ENCODE measurements around the gene AUP1. TPM values are rescaled to one million over a fixed set of nuclear protein-coding genes. Genes with fewer than 3 reads are reported as not detected.

The AUP1 gene
- polyA plus RNA-seq, 1 donor from 2014 or later: 153 TPM

GRCh38 chr2:74524005-74524404, 5.5 kb downstream of the AUP1 start:
- Histone ChIP-seq H3K4me3 (ENCODE audit: low read length) (no peak overlapping the region), H3K27me3 (ENCODE audit: insufficient read depth, low read depth, low read length) (peaks cover 33% of the 10 kb centered on the region), H2AFZ (ENCODE audit: low read depth, low read length) (no peak overlapping the region), H4K20me1 (ENCODE audit: insufficient read depth) (no peaks in the 10 kb centered on the region), H3K4me2 (ENCODE audit: low read length) (no peak overlapping the region), H3K36me3 (ENCODE audit: insufficient read depth, low read length) (no peaks in the 10 kb centered on the region), H3K9ac (ENCODE audit: low read length) (no peak overlapping the region), H3K9me3 (ENCODE audit: low read length) (no peaks in the 10 kb centered on the region), H3K9me2 (ENCODE audit: insufficient read depth, low read length) (no peaks in the 10 kb centered on the region), H3K79me2 (replicated peaks; ENCODE audit: insufficient read depth, low read length) (peaks cover 9% of the 10 kb centered on the region), H3K27ac (ENCODE audit: low read length) (no peak overlapping the region), H3F3A (ENCODE audit: insufficient read depth, low read length, poor library complexity, severe bottlenecking) (no peaks in the 10 kb centered on the region)
- TF ChIP-seq POLR2AphosphoS5 (IDR thresholded peaks at IDR 0.05) (no peak), MXI1 (conservative IDR thresholded peaks at IDR 0.05; ENCODE audit: poor library complexity, severe bottlenecking) (no peak), EZH2 (IDR thresholded peaks at IDR 0.05; ENCODE audit: borderline replicate concordance, insufficient read depth, low read length, poor library complexity, severe bottlenecking) (no peak), TAF1 (IDR thresholded peaks at IDR 0.05; ENCODE audit: low read depth) (no peak), SMC3 (conservative IDR thresholded peaks at IDR 0.05; ENCODE audit: poor library complexity) (no peak), EP300 (conservative IDR thresholded peaks at IDR 0.05; ENCODE audit: poor library complexity, severe bottlenecking) (no peak), RAD21 (conservative IDR thresholded peaks at IDR 0.05) (no peak)
- TF ChIP-seq, protein P1, sequence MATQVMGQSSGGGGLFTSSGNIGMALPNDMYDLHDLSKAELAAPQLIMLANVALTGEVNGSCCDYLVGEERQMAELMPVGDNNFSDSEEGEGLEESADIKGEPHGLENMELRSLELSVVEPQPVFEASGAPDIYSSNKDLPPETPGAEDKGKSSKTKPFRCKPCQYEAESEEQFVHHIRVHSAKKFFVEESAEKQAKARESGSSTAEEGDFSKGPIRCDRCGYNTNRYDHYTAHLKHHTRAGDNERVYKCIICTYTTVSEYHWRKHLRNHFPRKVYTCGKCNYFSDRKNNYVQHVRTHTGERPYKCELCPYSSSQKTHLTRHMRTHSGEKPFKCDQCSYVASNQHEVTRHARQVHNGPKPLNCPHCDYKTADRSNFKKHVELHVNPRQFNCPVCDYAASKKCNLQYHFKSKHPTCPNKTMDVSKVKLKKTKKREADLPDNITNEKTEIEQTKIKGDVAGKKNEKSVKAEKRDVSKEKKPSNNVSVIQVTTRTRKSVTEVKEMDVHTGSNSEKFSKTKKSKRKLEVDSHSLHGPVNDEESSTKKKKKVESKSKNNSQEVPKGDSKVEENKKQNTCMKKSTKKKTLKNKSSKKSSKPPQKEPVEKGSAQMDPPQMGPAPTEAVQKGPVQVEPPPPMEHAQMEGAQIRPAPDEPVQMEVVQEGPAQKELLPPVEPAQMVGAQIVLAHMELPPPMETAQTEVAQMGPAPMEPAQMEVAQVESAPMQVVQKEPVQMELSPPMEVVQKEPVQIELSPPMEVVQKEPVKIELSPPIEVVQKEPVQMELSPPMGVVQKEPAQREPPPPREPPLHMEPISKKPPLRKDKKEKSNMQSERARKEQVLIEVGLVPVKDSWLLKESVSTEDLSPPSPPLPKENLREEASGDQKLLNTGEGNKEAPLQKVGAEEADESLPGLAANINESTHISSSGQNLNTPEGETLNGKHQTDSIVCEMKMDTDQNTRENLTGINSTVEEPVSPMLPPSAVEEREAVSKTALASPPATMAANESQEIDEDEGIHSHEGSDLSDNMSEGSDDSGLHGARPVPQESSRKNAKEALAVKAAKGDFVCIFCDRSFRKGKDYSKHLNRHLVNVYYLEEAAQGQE (IDR thresholded peaks at IDR 0.05; ENCODE audit: borderline replicate concordance): no peak
- TF ChIP-seq, protein P2, sequence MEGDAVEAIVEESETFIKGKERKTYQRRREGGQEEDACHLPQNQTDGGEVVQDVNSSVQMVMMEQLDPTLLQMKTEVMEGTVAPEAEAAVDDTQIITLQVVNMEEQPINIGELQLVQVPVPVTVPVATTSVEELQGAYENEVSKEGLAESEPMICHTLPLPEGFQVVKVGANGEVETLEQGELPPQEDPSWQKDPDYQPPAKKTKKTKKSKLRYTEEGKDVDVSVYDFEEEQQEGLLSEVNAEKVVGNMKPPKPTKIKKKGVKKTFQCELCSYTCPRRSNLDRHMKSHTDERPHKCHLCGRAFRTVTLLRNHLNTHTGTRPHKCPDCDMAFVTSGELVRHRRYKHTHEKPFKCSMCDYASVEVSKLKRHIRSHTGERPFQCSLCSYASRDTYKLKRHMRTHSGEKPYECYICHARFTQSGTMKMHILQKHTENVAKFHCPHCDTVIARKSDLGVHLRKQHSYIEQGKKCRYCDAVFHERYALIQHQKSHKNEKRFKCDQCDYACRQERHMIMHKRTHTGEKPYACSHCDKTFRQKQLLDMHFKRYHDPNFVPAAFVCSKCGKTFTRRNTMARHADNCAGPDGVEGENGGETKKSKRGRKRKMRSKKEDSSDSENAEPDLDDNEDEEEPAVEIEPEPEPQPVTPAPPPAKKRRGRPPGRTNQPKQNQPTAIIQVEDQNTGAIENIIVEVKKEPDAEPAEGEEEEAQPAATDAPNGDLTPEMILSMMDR (IDR thresholded peaks at IDR 0.05; ENCODE audit: poor library complexity, severe bottlenecking): no peak

- no peak for TF ChIP-seq MXI1 (conservative IDR thresholded peaks at IDR 0.05; ENCODE audit: poor library complexity, severe bottlenecking)
- no peaks in the 10 kb centered on the region for H3K36me3 ChIP-seq (ENCODE audit: insufficient read depth, low read length)
- no peak overlapping the region for H3K27ac ChIP-seq (ENCODE audit: low read length)
- no peak overlapping the region for H3K4me2 ChIP-seq (ENCODE audit: low read length)
- H3K79me2 ChIP-seq (replicated peaks; ENCODE audit: insufficient read depth, low read length): no peaks in the 10 kb centered on the region
- no peaks in the 10 kb centered on the region for H3K9me3 ChIP-seq (ENCODE audit: low read length)
- peaks cover 48% of the 10 kb centered on the region for H3K27me3 ChIP-seq (ENCODE audit: insufficient read depth, low read depth, low read length)
- H2AFZ ChIP-seq (ENCODE audit: low read depth, low read length): no peak overlapping the region
- H4K20me1 ChIP-seq (ENCODE audit: insufficient read depth): no peaks in the 10 kb centered on the region
- no peak overlapping the region for H3K4me3 ChIP-seq (ENCODE audit: low read length)
- no peaks in the 10 kb centered on the region for H3F3A ChIP-seq (ENCODE audit: insufficient read depth, low read length, poor library complexity, severe bottlenecking)
- no peak overlapping the region for H3K9ac ChIP-seq (ENCODE audit: low read length)
- H3K9me2 ChIP-seq (ENCODE audit: insufficient read depth, low read length): no peaks in the 10 kb centered on the region
Measured at GRCh38 chr2:74522516-74522915, 7.0 kb downstream of the AUP1 start.

- Histone ChIP-seq H3K36me3 (ENCODE audit: insufficient read depth, low read length) (no peaks in the 10 kb centered on the region), H3K9ac (ENCODE audit: low read length) (no peak overlapping the region), H3K4me2 (ENCODE audit: low read length) (no peak overlapping the region), H2AFZ (ENCODE audit: low read depth, low read length) (no peak overlapping the region), H3K79me2 (replicated peaks; ENCODE audit: insufficient read depth, low read length) (no peaks in the 10 kb centered on the region), H4K20me1 (ENCODE audit: insufficient read depth) (no peaks in the 10 kb centered on the region), H3K9me2 (ENCODE audit: insufficient read depth, low read length) (no peaks in the 10 kb centered on the region), H3K27me3 (ENCODE audit: insufficient read depth, low read depth, low read length) (peaks cover 97% of the 10 kb centered on the region), H3K4me3 (ENCODE audit: low read length) (peak overlapping the region; percentile 53), H3K9me3 (ENCODE audit: low read length) (no peaks in the 10 kb centered on the region), H3K27ac (ENCODE audit: low read length) (no peak overlapping the region), H3F3A (ENCODE audit: insufficient read depth, low read length, poor library complexity, severe bottlenecking) (no peaks in the 10 kb centered on the region)
- TF ChIP-seq TAF1 (IDR thresholded peaks at IDR 0.05; ENCODE audit: low read depth) (no peak), POLR2AphosphoS5 (IDR thresholded peaks at IDR 0.05) (no peak), MXI1 (conservative IDR thresholded peaks at IDR 0.05; ENCODE audit: poor library complexity, severe bottlenecking) (no peak), EP300 (conservative IDR thresholded peaks at IDR 0.05; ENCODE audit: poor library complexity, severe bottlenecking) (no peak), RAD21 (conservative IDR thresholded peaks at IDR 0.05) (no peak), SMC3 (conservative IDR thresholded peaks at IDR 0.05; ENCODE audit: poor library complexity) (no peak), EZH2 (IDR thresholded peaks at IDR 0.05; ENCODE audit: borderline replicate concordance, insufficient read depth, low read length, poor library complexity, severe bottlenecking) (no peak)
- TF ChIP-seq, protein P1 (IDR thresholded peaks at IDR 0.05; ENCODE audit: borderline replicate concordance): no peak
- TF ChIP-seq, protein P2 (IDR thresholded peaks at IDR 0.05; ENCODE audit: poor library complexity, severe bottlenecking): no peak
Measured at GRCh38 chr2:74516650-74517049, 12.9 kb downstream of the AUP1 start.
